Gastroesophageal sphincter (tissue), 3 donors: Measurements from ENCODE around the gene FAM156A.

ENCODE experiments used
- EP300 ChIP-seq: sonication (generic); formaldehyde crosslinking; IDR thresholded peaks from one replicate; pipeline ENCODE4 v1.6.1; 2017; ENCODE audit warnings: antibody characterized with exemption, mild to moderate bottlenecking
- POLR2A ChIP-seq, 2 donors: fragments of 450-650 bp; IDR thresholded peaks; one replicate each; pipeline ENCODE4 v1.6.1; 2017; ENCODE audit warnings: antibody characterized with exemption in 2 of 2, mild to moderate bottlenecking in 2 of 2, moderate library complexity in 1 of 2
- POLR2AphosphoS5 ChIP-seq: sonication (generic); formaldehyde crosslinking; IDR thresholded peaks from one replicate; pipeline ENCODE4 v1.6.1; 2017; ENCODE audit warnings: antibody characterized with exemption
- TF ChIP-seq, protein P1 (sequence below), 4 experiments: fragments of 200-600 bp in 2 of 4; fragments of 450-650 bp in 2 of 4; sonication (generic) in 1 of 4; IDR thresholded peaks; one replicate each; pipeline ENCODE4 v1.5.1; 2017 to 2019; ENCODE audit warnings: antibody characterized with exemption in 4 of 4, mild to moderate bottlenecking in 2 of 4, moderate library complexity in 2 of 4

GRCh38 chrX:52995135-52995986 is 37.0 kb upstream of the FAM156A start:
- TF ChIP-seq, protein P1, sequence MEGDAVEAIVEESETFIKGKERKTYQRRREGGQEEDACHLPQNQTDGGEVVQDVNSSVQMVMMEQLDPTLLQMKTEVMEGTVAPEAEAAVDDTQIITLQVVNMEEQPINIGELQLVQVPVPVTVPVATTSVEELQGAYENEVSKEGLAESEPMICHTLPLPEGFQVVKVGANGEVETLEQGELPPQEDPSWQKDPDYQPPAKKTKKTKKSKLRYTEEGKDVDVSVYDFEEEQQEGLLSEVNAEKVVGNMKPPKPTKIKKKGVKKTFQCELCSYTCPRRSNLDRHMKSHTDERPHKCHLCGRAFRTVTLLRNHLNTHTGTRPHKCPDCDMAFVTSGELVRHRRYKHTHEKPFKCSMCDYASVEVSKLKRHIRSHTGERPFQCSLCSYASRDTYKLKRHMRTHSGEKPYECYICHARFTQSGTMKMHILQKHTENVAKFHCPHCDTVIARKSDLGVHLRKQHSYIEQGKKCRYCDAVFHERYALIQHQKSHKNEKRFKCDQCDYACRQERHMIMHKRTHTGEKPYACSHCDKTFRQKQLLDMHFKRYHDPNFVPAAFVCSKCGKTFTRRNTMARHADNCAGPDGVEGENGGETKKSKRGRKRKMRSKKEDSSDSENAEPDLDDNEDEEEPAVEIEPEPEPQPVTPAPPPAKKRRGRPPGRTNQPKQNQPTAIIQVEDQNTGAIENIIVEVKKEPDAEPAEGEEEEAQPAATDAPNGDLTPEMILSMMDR (IDR thresholded peaks at IDR 0.05): peak; percentile 62 to 89 (median 82)
- TF ChIP-seq POLR2AphosphoS5 (no peak), POLR2A (IDR thresholded peaks at IDR 0.05) (no peak), EP300 (no peak)
